Measurements from ENCODE around the gene EXOSC9. TPM values are rescaled to one million over a fixed set of nuclear protein-coding genes. Genes with fewer than 3 reads are reported as not detected.

EXOSC9 gene
- polyA plus RNA-seq, 4 donors: 48.4 to 60.3 (median 51.9) TPM

GRCh38 chr4:121788896-121789295 is 12.2 kb upstream of the EXOSC9 start:
- no peak for DNase-seq (ENCODE audit: low read depth in 4 of 4, low spot score in 2 of 4)

GRCh38 chr4:121789455-121789854 is 11.7 kb upstream of the EXOSC9 start:
- DNase-seq (ENCODE audit: low read depth in 4 of 4, low spot score in 2 of 4): no peak

GRCh38 chr4:121789960-121790829 is 10.9 kb upstream of the EXOSC9 start:
- no peak for DNase-seq (ENCODE audit: low read depth in 4 of 4, low spot score in 2 of 4)

DNA sequence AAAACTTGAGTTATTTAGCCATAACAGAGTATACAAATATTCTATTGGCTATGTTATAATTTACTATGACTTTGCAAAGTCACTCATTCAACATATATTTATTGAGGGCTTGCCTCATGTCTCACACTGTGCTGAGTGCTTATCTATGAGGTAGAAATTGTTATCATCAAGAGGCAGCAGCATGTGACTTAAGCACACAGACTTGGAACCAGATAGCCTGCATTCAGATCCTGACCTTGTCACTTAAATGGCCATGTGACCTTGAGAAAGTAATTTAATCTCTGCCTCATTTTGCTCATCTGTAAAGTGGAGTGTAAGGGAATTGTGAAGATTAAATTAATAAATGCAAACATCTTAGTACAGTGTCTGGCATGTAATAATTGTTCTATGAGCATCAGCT is 10.1 kb upstream of the EXOSC9 start:
- DNase-seq (ENCODE audit: low read depth in 4 of 4, low spot score in 2 of 4): no peak

GRCh38 chr4:121791481-121791880 is 9.6 kb upstream of the EXOSC9 start:
- no peak for DNase-seq (ENCODE audit: low read depth in 4 of 4, low spot score in 2 of 4)

GRCh38 chr4:121792966-121793365 is 8.2 kb upstream of the EXOSC9 start:
- no peak for DNase-seq (ENCODE audit: low read depth in 4 of 4, low spot score in 2 of 4)

- no peak for DNase-seq (ENCODE audit: low read depth in 4 of 4, low spot score in 2 of 4)
Observed at GRCh38 chr4:121794505-121795188, 6.5 kb upstream of the EXOSC9 start.

DNA sequence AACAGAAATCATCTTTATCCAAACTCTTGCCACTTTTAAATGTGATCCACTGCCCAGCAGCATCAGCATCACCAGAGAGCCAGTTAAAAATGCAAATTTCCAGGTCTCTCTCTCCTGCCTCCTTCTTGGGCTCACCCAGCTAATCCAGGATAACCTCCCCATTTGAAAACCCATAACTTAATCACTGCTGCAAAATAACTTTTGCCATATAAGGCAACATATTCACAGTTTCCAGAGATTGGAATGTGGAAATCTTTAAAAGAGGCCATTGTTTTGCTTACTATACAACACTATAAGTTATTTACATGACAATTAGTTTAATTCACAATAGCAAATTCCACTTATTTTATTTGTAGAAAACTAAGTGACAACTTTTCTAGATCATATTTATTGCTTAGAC is 4.8 kb upstream of the EXOSC9 start:
- DNase-seq (ENCODE audit: low read depth in 4 of 4, low spot score in 2 of 4): no peak

- DNase-seq (ENCODE audit: low read depth in 4 of 4, low spot score in 2 of 4): no peak
Observed at GRCh38 chr4:121799208-121799823, 1.8 kb upstream of the EXOSC9 start.

- DNase-seq (ENCODE audit: low read depth in 4 of 4, low spot score in 2 of 4): no peak
Observed at GRCh38 chr4:121799867-121800501, 1.1 kb upstream of the EXOSC9 start.

DNA sequence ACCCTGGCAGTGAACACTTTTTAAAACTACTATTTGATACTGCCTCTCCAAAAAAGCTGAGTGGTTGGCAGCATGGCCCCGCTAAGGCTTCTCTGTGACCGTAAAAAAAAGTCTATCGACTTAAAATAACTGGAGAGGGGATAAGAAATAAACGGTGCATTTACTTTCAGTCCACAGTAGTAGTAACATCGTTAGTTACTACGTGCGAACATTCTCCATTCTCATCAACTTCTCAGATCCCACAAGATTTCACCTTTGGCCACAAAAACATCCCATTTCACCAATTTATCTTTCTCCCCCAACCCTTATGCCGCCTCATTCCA is 524 bp upstream of the EXOSC9 start:
- no peak for DNase-seq (ENCODE audit: low read depth in 4 of 4, low spot score in 2 of 4)

GRCh38 chr4:121801715-121802075 is 572 bp downstream of the EXOSC9 start:
- no peak for DNase-seq (ENCODE audit: low read depth in 4 of 4, low spot score in 2 of 4)

GRCh38 chr4:121806411-121806810 is 5.3 kb downstream of the EXOSC9 start:
- DNase-seq (ENCODE audit: low read depth in 4 of 4, low spot score in 2 of 4): no peak

GRCh38 chr4:121811122-121811521 is 10.0 kb downstream of the EXOSC9 start:
- no peak for DNase-seq (ENCODE audit: low read depth in 4 of 4, low spot score in 2 of 4)

GRCh38 chr4:121814756-121815155 is 13.6 kb downstream of the EXOSC9 start:
- DNase-seq (ENCODE audit: low read depth in 4 of 4, low spot score in 2 of 4): no peak

GRCh38 chr4:121817006-121817405 is 15.9 kb downstream of the EXOSC9 start:
- DNase-seq (ENCODE audit: low read depth in 4 of 4, low spot score in 2 of 4): no peak

DNA sequence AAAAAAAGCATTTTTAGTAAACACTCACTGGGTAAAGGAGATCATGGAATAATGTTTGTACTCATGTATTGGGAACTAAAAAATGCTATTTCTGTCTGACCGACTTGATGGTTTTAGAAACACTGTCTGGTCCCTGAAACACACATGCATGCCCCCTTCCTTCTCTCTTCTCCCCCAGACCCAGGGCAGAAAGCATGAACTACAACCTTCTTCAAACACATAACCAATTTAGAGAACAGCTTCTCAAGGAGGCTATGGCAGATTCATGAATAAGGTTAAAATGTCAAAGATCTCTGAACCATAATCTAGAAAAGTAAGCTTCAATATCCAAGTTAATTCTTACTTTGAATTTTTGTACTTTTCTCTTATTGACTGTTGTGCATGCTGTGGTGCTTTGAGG is 16.6 kb downstream of the EXOSC9 start:
- no peak for DNase-seq (ENCODE audit: low read depth in 4 of 4, low spot score in 2 of 4)

DNA sequence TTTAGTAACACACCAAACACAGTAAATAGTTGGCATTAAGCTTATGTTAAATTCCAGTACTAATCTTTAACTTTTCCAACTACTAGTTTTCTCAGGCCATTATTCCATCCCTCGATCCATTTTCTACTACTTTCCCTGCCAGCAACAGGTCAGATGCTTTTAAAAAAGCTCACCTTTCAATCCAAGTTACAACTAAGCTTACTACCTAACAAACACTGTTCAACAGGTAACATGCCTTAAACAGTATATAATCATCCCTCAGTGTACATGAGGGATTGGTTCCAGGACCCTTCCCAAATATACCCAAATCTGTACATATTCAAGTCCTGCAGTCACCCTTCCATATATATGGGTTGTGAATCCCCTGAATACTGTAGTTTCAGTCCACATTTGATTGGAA is 17.1 kb downstream of the EXOSC9 start:
- no peak for DNase-seq (ENCODE audit: low read depth in 4 of 4, low spot score in 2 of 4)

DNA sequence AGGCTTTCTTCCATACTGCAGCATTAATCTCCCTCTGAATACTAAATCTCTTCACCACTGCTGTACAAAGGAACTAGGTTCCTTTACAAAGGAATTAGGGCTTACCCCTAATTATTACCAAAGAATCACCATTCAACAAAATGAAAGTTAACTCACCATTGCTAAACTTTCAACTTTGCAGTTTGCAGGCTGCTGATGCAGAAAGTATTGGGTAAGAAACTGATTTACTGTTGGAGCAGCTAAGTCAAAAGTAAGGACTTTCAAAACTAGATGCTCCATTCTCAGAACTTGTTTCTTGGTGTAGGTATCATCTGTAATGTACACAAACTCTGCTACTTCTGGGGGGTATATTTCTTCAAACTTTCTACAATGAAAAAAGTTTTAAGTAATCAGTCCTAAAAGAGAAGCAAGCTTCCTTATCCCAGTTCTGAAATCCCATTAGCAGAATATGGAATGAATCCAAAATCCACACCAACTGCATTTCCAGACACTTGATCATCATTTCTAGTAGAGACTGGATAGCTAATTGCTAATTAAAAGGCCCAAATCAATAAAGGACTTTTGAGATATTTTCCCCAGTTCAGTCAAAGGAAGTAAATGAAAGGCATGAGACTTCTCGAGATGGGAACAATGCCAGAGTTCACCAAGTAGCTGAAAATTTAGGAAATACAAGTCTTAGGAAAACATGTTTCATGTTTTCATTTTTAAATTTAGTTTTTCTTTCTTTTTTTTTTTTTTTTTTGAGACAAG is 18.3 kb downstream of the EXOSC9 start:
- DNase-seq (ENCODE audit: low read depth in 4 of 4, low spot score in 2 of 4): no peak

GRCh38 chr4:121822047-121822446 is 20.9 kb downstream of the EXOSC9 start:
- DNase-seq (ENCODE audit: low read depth in 4 of 4, low spot score in 2 of 4): no peak
